GM18951 (cell line): ENCODE measurements around the gene FGFR2.

Source experiments
- POLR2A ChIP-seq: IDR thresholded peaks from 4 replicates; pipeline ENCODE4 v1.6.1; 2011; ENCODE audit warnings: mild to moderate bottlenecking; ENCODE audit not compliant: insufficient read length, insufficient read depth; ENCODE audit errors: extremely low read depth
- in situ Hi-C: fragments of 300-500 bp; cut with MboI; formaldehyde crosslinking; loops from one replicate; pipeline ENCODE4 v1.12.0; 2022; ENCODE audit warnings: low sequenced_read_pairs, mixed read lengths, inconsistent platforms; ENCODE audit not compliant: unreplicated experiment

Gene FGFR2

DNA sequence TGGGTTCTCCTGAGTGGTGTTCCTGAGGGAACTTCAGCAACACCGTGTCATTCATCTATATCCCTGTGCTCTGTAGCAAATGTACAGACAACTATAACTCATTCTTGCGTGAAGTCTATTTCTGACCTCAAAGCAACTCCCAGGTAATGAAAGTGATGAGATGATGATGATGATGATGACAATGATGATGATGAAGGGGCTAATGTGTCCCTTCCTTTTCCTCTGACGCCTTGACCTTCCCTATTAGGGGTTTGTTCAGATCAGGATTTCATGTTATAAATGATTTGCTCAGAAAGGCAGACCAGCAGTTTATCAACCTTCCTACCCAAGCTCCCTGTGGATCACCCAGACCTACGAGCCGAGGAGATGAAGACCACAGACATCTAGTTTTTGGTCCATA lies 136.9 kb downstream of the FGFR2 start:
- in situ Hi-C loops, result no loop called here
- TF ChIP-seq POLR2A, result no peak

DNA sequence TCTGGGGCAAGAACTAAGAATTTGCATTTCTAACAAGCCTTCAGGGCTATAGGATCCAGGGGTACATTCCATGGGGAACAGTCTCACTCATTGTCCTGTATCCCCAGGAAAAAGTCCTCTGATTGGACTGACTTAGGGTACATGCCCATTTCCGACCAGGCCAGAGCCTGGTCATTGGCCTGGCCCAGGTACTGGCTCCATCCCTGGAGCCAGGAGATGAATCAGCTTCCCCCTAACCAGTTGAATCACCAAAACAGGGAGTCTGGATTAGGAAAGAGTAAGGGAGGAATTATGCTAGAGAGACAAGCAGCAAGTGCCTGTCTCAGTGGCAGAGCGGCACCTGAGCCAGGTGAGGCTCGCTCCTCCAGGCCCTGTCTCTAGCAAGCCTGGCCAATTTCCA lies 137.5 kb downstream of the FGFR2 start:
- in situ Hi-C loops, result no loop called here
- TF ChIP-seq POLR2A, result no peak

- no peak for TF ChIP-seq POLR2A
- in situ Hi-C loops, result no loop called here
These were observed 138.4 kb downstream of the FGFR2 start for GRCh38 chr10:121459622-121460453.

- TF ChIP-seq POLR2A, result no peak
- in situ Hi-C loops, result no loop called here
These were observed 139.0 kb downstream of the FGFR2 start for GRCh38 chr10:121459279-121459621.

DNA sequence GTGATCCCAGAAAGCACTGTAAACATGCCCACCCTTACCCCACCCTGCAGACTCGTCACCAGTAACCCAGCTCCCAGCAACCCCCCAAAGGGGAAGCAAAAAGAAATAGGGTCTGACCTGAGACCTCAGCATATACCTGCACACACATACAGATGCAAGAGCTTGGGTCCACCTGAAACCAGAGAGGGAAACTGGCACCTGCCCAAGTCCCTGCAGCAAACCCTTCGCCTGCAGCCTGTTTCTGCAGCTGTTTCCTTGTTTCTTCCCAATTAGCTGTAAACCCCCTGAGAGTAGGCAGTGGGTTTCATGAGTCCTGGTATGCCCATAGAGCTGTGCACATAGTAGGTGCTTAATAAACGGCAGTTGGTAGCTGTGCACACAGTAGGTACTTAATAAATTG lies 140.5 kb downstream of the FGFR2 start:
- no peak for TF ChIP-seq POLR2A
- in situ Hi-C loops, result no loop called here

- in situ Hi-C loops, result no loop called here
- no peak for TF ChIP-seq POLR2A
These were observed 142.9 kb downstream of the FGFR2 start for GRCh38 chr10:121455377-121455776.

- no peak for TF ChIP-seq POLR2A
- in situ Hi-C loops, result no loop called here
These were observed 143.5 kb downstream of the FGFR2 start for GRCh38 chr10:121454781-121455180.

DNA sequence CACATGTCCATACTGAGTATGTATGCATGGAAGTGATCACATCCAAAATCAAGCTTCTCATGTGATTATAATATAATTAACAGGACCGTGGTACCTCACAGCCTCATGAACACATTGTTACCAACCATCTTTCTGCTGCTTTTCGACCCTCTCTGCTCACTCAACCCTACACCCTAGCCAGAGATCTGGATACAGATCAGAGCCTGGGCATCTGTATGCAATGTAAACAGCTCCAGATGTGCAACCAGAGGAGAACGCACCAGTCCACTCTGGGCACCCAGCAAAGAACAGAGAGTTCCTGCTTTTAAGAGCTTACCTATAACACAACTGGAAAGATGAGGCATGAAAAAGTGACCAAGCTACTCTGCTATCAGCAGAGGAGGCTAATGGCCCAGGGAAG lies 145.1 kb downstream of the FGFR2 start:
- in situ Hi-C loops, result no loop called here
- no peak for TF ChIP-seq POLR2A

DNA sequence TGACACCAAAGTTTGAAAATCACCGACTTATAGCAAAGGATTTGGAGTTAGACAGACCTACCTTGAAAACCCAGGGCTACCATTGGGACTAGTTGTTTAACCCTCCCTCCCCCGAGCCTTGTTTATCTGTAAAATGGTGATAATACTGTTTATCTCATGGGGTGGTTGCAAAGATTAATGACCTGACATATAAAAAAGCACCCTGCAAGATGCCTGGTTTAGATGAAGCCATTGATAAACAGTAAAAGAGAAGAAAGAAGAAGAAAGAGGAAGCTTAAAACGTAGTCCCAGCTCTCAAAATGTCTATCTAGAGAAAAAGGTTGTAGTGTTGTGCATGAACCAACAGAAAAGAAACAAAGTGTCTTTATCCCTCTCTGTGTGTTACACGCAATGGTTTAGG lies 145.7 kb downstream of the FGFR2 start:
- TF ChIP-seq POLR2A, result no peak
- in situ Hi-C loops, result no loop called here

DNA sequence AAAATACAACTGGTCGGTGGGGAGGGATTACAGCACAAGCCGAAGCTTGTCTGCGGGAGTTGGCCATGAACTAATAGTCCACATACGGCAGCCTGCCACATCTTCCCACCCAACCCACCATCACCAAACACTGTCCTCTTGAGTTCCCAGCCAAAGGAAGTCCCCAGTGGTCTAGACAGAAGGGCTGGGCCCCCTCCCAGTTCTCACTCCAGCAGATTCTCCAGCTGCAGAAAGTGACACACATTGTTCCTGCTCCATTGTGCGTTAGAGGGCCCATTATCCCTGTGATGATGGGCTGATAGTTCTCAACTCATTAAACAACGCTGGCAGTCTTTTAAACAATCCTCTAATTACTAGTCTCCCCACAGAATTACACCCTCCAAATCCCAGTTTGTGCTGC lies 148.0 kb downstream of the FGFR2 start:
- no peak for TF ChIP-seq POLR2A
- in situ Hi-C loops, result no loop called here

DNA sequence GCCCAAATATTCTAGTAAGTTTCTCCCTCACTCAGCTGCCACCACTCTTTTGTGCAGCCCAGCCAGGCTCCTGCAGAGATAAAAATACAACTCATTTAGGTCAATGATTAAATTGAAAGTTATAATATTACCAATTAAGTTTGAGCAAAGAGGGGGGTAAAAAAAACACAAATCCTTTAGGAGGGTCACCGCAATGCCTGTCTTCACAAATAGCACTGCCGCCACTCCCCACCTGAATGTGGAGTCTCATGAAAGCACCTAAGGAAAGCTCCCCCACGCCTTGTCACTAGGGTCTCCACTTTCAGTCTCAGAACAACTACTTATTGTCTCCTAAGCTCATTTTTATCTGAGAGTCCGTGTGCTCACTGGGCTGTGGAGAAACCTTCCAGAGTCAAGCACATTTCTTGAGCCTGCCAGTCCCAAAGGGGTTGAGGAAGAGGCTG lies 148.7 kb downstream of the FGFR2 start:
- in situ Hi-C loops, result no loop called here
- TF ChIP-seq POLR2A, result no peak

DNA sequence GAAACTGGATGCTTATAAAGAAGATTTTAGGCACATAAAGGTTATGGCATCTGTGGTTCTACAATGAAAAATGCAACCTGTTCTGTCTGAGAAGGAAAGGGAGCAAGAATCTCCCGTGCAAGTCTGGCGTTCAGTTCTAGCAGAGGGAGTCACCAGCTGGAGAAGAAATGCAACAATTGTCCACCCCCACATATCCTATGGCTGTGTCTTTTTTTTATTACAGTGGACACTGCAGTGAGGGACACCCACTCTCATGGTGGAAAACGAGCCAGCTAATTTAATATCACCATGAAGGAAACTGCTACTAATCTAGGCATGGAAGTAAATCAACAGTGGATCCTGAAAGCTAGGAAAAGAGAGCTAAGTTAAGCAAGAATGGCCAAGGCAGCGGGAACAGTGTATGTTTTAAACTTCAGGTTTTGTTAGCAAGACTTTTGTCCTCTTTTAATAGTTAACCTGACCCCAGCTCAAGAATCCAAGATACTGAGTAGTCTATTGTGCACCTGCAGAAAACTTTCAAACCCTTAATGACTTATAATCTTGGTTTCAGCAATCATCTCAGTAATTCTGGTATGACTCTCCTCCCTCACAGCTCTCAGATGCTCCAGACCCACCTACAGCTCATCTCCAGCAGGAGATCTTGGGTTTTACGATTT lies 149.3 kb downstream of the FGFR2 start:
- in situ Hi-C loops, result no loop called here
- TF ChIP-seq POLR2A, result no peak

DNA sequence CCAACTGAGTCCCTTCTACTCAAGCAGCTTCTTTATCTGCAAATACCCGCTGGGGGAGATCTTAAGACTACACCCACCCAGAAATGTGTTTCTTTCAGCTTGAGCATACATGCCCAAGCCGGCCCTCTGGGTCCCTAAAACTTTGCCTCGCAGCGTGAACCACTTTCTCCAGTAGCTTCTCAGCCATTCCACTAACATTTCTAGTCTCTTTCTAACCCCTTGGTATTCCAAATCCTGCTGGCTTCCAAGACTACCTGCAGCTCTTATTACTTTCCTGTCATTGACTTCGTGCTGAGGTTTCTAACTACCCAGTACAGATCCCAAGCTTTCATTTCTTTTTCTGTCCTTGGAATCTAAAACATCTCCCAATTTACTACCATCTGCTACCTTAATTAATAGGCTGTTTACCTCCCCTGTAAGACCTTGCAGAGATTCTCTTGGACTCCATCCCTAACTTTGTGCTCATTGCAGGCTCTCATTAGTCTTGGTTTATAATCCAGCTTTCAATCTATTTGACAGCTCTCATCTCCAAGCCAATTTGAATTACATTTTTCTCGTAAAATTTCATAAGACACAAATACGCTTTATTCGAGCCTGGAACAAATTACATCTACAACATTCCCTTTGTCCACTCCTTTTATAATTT lies 153.6 kb downstream of the FGFR2 start:
- in situ Hi-C loops, result no loop called here
- no peak for TF ChIP-seq POLR2A
